HepG2 (cell line): Measurements from ENCODE around the gene ZNF771. TPM values are rescaled to one million over a fixed set of nuclear protein-coding genes. Genes with fewer than 3 reads are reported as not detected.

Source experiments
- ELF1 ChIP-seq: sonication (generic); formaldehyde crosslinking; IDR thresholded peaks from 2 replicates; pipeline ENCODE4 v1.4.0; 2020; ENCODE audit warnings: missing genetic modification reagents
- HOXA9 ChIP-seq: sonication (generic); formaldehyde crosslinking; IDR thresholded peaks from 2 replicates; pipeline ENCODE4 v1.8.1; 2022; ENCODE audit warnings: missing genetic modification reagents, mild to moderate bottlenecking, moderate library complexity, borderline replicate concordance
- MEIS2 ChIP-seq: sonication (generic); formaldehyde crosslinking; IDR thresholded peaks from 2 replicates; pipeline ENCODE4 v1.9.0; 2021; ENCODE audit warnings: mild to moderate bottlenecking, missing genetic modification reagents
- SP4 ChIP-seq: sonication (generic); formaldehyde crosslinking; IDR thresholded peaks from 2 replicates; pipeline ENCODE4 v1.8.1; 2023; ENCODE audit warnings: mild to moderate bottlenecking, missing genetic modification reagents
- ZBTB38 ChIP-seq: sonication (generic); formaldehyde crosslinking; IDR thresholded peaks from 2 replicates; pipeline ENCODE4 v1.5.1; 2020; ENCODE audit warnings: mild to moderate bottlenecking, missing genetic modification reagents
- ZFYVE20 ChIP-seq: sonication (generic); formaldehyde crosslinking; IDR thresholded peaks from 2 replicates; pipeline ENCODE4 v1.8.0; 2023; ENCODE audit warnings: low read depth, mild to moderate bottlenecking, moderate library complexity, missing genetic modification reagents, borderline replicate concordance
- ZNF343 ChIP-seq: sonication (generic); formaldehyde crosslinking; IDR thresholded peaks from 2 replicates; pipeline ENCODE4 v1.4.0; 2020; ENCODE audit warnings: mild to moderate bottlenecking, missing genetic modification reagents
- ZNF629 ChIP-seq: sonication (generic); formaldehyde crosslinking; conservative IDR thresholded peaks from 2 replicates; pipeline ENCODE4 v1.5.0; 2020; ENCODE audit warnings: missing genetic modification reagents
- ZNF747 ChIP-seq: sonication (generic); formaldehyde crosslinking; IDR thresholded peaks from 2 replicates; pipeline ENCODE4 v1.8.1; 2023; ENCODE audit warnings: missing genetic modification reagents, mild to moderate bottlenecking, borderline replicate concordance
- ZNF772 ChIP-seq: sonication (generic); formaldehyde crosslinking; IDR thresholded peaks from 2 replicates; pipeline ENCODE4 v1.5.0; 2020; ENCODE audit warnings: mild to moderate bottlenecking, missing genetic modification reagents
- polyA plus RNA-seq, 8 experiments: library from polyadenylated mRNA; depleted of rRNA in 3 of 8; stranded (reverse) in 7 of 8; unstranded in 1 of 8; fragments of >200 nt; fragmentation: Illumina TruSeq in 4 of 8; extraction: Trizol in 4 of 8; gene quantifications; 2 replicates each; pipeline versions ENCODE4 v1.2.1 to v1.2.3, GENCODE V29; 2011 to 2016; ENCODE audit warnings: low read depth in 4 of 8, missing spikeins in 1 of 8, mixed read lengths in 1 of 8; ENCODE audit not compliant: insufficient read depth in 1 of 8
- total RNA-seq, 5 experiments: library from RNA; depleted of rRNA; stranded (reverse); fragments of >200 nt; fragmentation: Illumina TruSeq; extraction: Trizol; gene quantifications; 2 replicates each; pipeline ENCODE4 v1.2.3, GENCODE V29; 2016; ENCODE audit warnings: low read depth in 1 of 5
- TF ChIP-seq, protein P1 (sequence below): IDR thresholded peaks from 2 replicates; pipeline ENCODE4 v1.6.1; 2016; ENCODE audit warnings: missing compliant biosample characterization, missing genetic modification reagents, borderline replicate concordance
- TF ChIP-seq, protein P2 (sequence below): sonication (generic); formaldehyde crosslinking; IDR thresholded peaks from 2 replicates; pipeline ENCODE4 v1.8.1; 2023; ENCODE audit warnings: missing genetic modification reagents, mild to moderate bottlenecking, borderline replicate concordance
- TF ChIP-seq, protein P3 (sequence below): sonication (generic); formaldehyde crosslinking; IDR thresholded peaks from 2 replicates; pipeline ENCODE4 v1.5.1; 2020; ENCODE audit warnings: mild to moderate bottlenecking, missing genetic modification reagents, moderate library complexity
- TF ChIP-seq, protein P4 (sequence below): sonication (generic); formaldehyde crosslinking; IDR thresholded peaks from 2 replicates; pipeline ENCODE4 v1.8.0; 2022; ENCODE audit warnings: missing genetic modification reagents, low read depth, mild to moderate bottlenecking, borderline replicate concordance
- TF ChIP-seq, protein P5 (sequence below): sonication (generic); formaldehyde crosslinking; IDR thresholded peaks from 2 replicates; pipeline ENCODE4 v1.4.0; 2020; ENCODE audit warnings: missing genetic modification reagents, borderline replicate concordance
- TF ChIP-seq, protein P6 (sequence below): IDR thresholded peaks from 2 replicates; pipeline ENCODE4 v1.6.1; 2016; ENCODE audit warnings: mild to moderate bottlenecking
- TF ChIP-seq, protein P7 (sequence below): sonication (generic); formaldehyde crosslinking; IDR thresholded peaks from 2 replicates; pipeline ENCODE4 v1.5.1; 2020; ENCODE audit warnings: mild to moderate bottlenecking, missing genetic modification reagents, borderline replicate concordance
- TF ChIP-seq, protein P8 (sequence below): sonication (generic); formaldehyde crosslinking; IDR thresholded peaks from 2 replicates; pipeline ENCODE4 v1.4.0; 2020; ENCODE audit warnings: missing genetic modification reagents

The ZNF771 gene
- total and polyA plus RNA-seq, 2 of the 13 experiments (the other 11 are each of a cell fraction or from before 2014, with no cell fraction given), result 5.0 to 11.8 TPM

DNA sequence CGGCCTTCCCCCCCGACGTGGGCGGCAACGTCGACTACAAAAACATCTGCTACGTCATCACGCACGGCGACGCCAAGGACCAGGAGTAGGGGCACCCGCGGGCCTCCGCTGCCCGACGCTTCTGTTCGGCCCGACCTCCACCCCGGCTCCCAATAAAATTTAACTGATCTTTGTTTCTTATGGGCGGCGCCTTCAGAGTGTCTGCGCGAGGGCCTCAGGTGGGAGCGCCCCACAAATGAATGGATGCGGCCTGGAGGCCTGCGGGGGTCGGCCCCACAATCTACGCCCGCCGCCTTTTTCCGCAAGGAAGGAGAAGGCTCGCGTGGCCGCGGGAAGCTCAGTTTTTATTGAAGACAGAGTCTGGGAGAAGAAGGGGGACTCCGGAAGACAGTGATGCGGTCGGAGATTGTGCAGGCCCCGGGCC lies 29.6 kb upstream of the ZNF771 start (continued):
- TF ChIP-seq MEIS2 (CRISPR knock-in tag), result peak; percentile 35; the same call in 1 of the 2 replicates
- TF ChIP-seq, protein P1, sequence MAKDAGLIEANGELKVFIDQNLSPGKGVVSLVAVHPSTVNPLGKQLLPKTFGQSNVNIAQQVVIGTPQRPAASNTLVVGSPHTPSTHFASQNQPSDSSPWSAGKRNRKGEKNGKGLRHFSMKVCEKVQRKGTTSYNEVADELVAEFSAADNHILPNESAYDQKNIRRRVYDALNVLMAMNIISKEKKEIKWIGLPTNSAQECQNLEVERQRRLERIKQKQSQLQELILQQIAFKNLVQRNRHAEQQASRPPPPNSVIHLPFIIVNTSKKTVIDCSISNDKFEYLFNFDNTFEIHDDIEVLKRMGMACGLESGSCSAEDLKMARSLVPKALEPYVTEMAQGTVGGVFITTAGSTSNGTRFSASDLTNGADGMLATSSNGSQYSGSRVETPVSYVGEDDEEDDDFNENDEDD (CRISPR knock-in tag), result peak; percentile 34; the same call in 1 of the 2 replicates
- TF ChIP-seq, protein P2, sequence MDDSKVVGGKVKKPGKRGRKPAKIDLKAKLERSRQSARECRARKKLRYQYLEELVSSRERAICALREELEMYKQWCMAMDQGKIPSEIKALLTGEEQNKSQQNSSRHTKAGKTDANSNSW, result 0 out of 2 replicates have a peak, but pooled peaks have one; percentile 8
- TF ChIP-seq SP4, result no peak
- peak; percentile 51; the same call in 1 of the 2 replicates for TF ChIP-seq ELF1 (CRISPR knock-in tag)
- TF ChIP-seq ZNF629 (CRISPR knock-in tag), result no peak
- TF ChIP-seq, protein P3, sequence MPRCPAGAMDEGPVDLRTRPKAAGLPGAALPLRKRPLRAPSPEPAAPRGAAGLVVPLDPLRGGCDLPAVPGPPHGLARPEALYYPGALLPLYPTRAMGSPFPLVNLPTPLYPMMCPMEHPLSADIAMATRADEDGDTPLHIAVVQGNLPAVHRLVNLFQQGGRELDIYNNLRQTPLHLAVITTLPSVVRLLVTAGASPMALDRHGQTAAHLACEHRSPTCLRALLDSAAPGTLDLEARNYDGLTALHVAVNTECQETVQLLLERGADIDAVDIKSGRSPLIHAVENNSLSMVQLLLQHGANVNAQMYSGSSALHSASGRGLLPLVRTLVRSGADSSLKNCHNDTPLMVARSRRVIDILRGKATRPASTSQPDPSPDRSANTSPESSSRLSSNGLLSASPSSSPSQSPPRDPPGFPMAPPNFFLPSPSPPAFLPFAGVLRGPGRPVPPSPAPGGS (CRISPR knock-in tag), result 0 out of 2 replicates have a peak, but pooled peaks have one; percentile 5
- TF ChIP-seq, protein P4, sequence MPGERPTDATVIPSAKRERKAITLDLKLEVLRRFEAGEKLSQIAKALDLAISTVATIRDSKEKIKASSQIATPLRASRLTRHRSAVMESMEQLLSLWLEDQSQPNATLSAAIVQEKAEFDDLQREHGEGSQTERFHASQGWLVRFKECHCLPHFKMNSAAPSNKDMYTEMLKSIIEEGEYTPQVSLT (CRISPR knock-in tag), result no peak
- no peak for TF ChIP-seq ZFYVE20 (CRISPR knock-in tag)
- TF ChIP-seq, protein P5, sequence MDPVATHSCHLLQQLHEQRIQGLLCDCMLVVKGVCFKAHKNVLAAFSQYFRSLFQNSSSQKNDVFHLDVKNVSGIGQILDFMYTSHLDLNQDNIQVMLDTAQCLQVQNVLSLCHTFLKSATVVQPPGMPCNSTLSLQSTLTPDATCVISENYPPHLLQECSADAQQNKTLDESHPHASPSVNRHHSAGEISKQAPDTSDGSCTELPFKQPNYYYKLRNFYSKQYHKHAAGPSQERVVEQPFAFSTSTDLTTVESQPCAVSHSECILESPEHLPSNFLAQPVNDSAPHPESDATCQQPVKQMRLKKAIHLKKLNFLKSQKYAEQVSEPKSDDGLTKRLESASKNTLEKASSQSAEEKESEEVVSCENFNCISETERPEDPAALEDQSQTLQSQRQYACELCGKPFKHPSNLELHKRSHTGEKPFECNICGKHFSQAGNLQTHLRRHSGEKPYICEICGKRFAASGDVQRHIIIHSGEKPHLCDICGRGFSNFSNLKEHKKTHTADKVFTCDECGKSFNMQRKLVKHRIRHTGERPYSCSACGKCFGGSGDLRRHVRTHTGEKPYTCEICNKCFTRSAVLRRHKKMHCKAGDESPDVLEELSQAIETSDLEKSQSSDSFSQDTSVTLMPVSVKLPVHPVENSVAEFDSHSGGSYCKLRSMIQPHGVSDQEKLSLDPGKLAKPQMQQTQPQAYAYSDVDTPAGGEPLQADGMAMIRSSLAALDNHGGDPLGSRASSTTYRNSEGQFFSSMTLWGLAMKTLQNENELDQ (CRISPR knock-in tag), result no peak
- TF ChIP-seq ZNF343 (CRISPR knock-in tag), result 0 out of 2 replicates have a peak, but pooled peaks have one; percentile 19
- TF ChIP-seq, protein P6, sequence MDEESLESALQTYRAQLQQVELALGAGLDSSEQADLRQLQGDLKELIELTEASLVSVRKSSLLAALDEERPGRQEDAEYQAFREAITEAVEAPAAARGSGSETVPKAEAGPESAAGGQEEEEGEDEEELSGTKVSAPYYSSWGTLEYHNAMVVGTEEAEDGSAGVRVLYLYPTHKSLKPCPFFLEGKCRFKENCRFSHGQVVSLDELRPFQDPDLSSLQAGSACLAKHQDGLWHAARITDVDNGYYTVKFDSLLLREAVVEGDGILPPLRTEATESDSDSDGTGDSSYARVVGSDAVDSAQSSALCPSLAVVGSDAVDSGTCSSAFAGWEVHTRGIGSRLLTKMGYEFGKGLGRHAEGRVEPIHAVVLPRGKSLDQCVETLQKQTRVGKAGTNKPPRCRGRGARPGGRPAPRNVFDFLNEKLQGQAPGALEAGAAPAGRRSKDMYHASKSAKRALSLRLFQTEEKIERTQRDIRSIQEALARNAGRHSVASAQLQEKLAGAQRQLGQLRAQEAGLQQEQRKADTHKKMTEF (CRISPR knock-in tag), result peak; percentile 47; the same call in 1 of the 2 replicates
- TF ChIP-seq, protein P7, sequence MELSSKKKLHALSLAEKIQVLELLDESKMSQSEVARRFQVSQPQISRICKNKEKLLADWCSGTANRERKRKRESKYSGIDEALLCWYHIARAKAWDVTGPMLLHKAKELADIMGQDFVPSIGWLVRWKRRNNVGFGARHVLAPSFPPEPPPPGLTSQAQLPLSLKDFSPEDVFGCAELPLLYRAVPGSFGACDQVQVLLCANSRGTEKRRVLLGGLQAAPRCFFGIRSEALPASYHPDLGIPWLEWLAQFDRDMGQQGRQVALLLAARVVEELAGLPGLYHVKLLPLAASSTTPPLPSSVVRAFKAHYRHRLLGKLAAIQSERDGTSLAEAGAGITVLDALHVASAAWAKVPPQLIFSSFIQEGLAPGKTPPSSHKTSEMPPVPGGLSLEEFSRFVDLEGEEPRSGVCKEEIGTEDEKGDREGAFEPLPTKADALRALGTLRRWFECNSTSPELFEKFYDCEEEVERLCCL (CRISPR knock-in tag), result 0 out of 2 replicates have a peak, but pooled peaks have one; percentile 30
- TF ChIP-seq ZNF747 (CRISPR knock-in tag), result peak; percentile 51; the same call in 1 of the 2 replicates
- TF ChIP-seq, protein P8, sequence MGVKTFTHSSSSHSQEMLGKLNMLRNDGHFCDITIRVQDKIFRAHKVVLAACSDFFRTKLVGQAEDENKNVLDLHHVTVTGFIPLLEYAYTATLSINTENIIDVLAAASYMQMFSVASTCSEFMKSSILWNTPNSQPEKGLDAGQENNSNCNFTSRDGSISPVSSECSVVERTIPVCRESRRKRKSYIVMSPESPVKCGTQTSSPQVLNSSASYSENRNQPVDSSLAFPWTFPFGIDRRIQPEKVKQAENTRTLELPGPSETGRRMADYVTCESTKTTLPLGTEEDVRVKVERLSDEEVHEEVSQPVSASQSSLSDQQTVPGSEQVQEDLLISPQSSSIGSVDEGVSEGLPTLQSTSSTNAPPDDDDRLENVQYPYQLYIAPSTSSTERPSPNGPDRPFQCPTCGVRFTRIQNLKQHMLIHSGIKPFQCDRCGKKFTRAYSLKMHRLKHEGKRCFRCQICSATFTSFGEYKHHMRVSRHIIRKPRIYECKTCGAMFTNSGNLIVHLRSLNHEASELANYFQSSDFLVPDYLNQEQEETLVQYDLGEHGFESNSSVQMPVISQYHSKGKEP, result no peak
- TF ChIP-seq ZBTB38 (CRISPR knock-in tag), result peak; percentile 43; the same call in 1 of the 2 replicates
- peak; percentile 35 for TF ChIP-seq ZNF772 (CRISPR knock-in tag)
- 0 out of 2 replicates have a peak, but pooled peaks have one; percentile 55 for TF ChIP-seq HOXA9 (CRISPR knock-in tag)
